Liver (tissue), 9 donors: Measurements from ENCODE around the gene CITED1. TPM values are rescaled to one million over a fixed set of nuclear protein-coding genes. Genes with fewer than 3 reads are reported as not detected.
A peak's percentile ranks its signal among the peaks of the same experiment; 100 is the strongest.

Experiments used
- DNase-seq: peaks from one replicate; pipeline ENCODE4 v3.0.0-alpha.2; 2017; ENCODE audit warnings: low spot score
- H3K27ac ChIP-seq, 2 donors: one replicate each; pipeline ENCODE4 v1.7.0; 2013; ENCODE audit warnings: inconsistent platforms in 2 of 2, low read length in 2 of 2, control low read depth in 1 of 2, low read depth in 1 of 2, mild to moderate bottlenecking in 1 of 2
- H3K27me3 ChIP-seq, 4 donors: one replicate each; pipeline versions ENCODE4 v1.6.1 to v1.7.0; 2013; ENCODE audit warnings: low read length in 3 of 4, inconsistent platforms in 1 of 4, mild to moderate bottlenecking in 1 of 4, moderate library complexity in 1 of 4; ENCODE audit not compliant: control insufficient read depth in 4 of 4, insufficient read depth in 4 of 4
- H3K36me3 ChIP-seq, 4 donors: one replicate each; pipeline versions ENCODE4 v1.6.1 to v1.7.0; 2013; ENCODE audit warnings: low read length in 3 of 4, mild to moderate bottlenecking in 3 of 4, low read depth in 1 of 4, moderate library complexity in 1 of 4; ENCODE audit not compliant: control insufficient read depth in 4 of 4, insufficient read depth in 3 of 4
- H3K4me1 ChIP-seq, 4 donors: one replicate each; pipeline versions ENCODE4 v1.6.1 to v1.7.0; 2013; ENCODE audit warnings: low read length in 3 of 4, mild to moderate bottlenecking in 3 of 4, moderate library complexity in 1 of 4; ENCODE audit not compliant: control insufficient read depth in 4 of 4, insufficient read depth in 4 of 4
- H3K4me3 ChIP-seq, 3 donors: one replicate each; pipeline versions ENCODE4 v1.6.1 to v1.7.0; 2013; ENCODE audit warnings: low read length in 3 of 3, control low read depth in 1 of 3, low read depth in 1 of 3, mild to moderate bottlenecking in 1 of 3
- H3K9ac ChIP-seq, 2 donors: one replicate each; pipeline ENCODE4 v1.7.0; 2013; ENCODE audit warnings: low read length in 2 of 2, mild to moderate bottlenecking in 2 of 2, moderate library complexity in 2 of 2, control low read depth in 1 of 2, low read depth in 1 of 2
- H3K9me3 ChIP-seq, 4 donors: one replicate each; pipeline versions ENCODE4 v1.6.1 to v1.7.0; 2013; ENCODE audit warnings: low read length in 3 of 4; ENCODE audit not compliant: control insufficient read depth in 4 of 4
- ATF3 ChIP-seq: IDR thresholded peaks from 2 replicates; pipeline ENCODE4 v1.6.1; 2016; ENCODE audit warnings: antibody characterized with exemption
- EGR1 ChIP-seq, 2 donors: IDR thresholded peaks; 2 replicates each; pipeline ENCODE4 v1.6.1; 2016 to 2018; ENCODE audit warnings: antibody characterized with exemption in 2 of 2, low read depth in 2 of 2
- GABPA ChIP-seq, 2 donors: IDR thresholded peaks in 1 of 2; conservative IDR thresholded peaks in 1 of 2; 2 replicates each; pipeline ENCODE4 v1.6.1; 2016; ENCODE audit warnings: antibody characterized with exemption in 2 of 2, mild to moderate bottlenecking in 1 of 2, moderate library complexity in 1 of 2
- HNF4A ChIP-seq, 2 donors: conservative IDR thresholded peaks; 2 replicates each; pipeline ENCODE4 v1.6.1; 2016; ENCODE audit warnings: antibody characterized with exemption in 2 of 2, mild to moderate bottlenecking in 2 of 2
- HNF4G ChIP-seq: IDR thresholded peaks from 2 replicates; pipeline ENCODE4 v1.6.1; 2016; ENCODE audit warnings: antibody characterized with exemption
- JUND ChIP-seq, 2 donors: IDR thresholded peaks; 2 replicates each; pipeline ENCODE4 v1.6.1; 2016; ENCODE audit warnings: antibody characterized with exemption in 2 of 2
- MAX ChIP-seq: IDR thresholded peaks from 2 replicates; pipeline ENCODE4 v1.6.1; 2016; ENCODE audit warnings: antibody characterized with exemption
- NR2F2 ChIP-seq: IDR thresholded peaks from 2 replicates; pipeline ENCODE4 v1.6.1; 2016; ENCODE audit warnings: antibody characterized with exemption
- RAD21 ChIP-seq, 2 donors: IDR thresholded peaks; 2 replicates each; pipeline ENCODE4 v1.6.1; 2016; ENCODE audit warnings: antibody characterized with exemption in 2 of 2, mild to moderate bottlenecking in 2 of 2
- RXRA ChIP-seq, 2 donors: IDR thresholded peaks; 2 replicates each; pipeline ENCODE4 v1.6.1; 2017 to 2018; ENCODE audit warnings: antibody characterized with exemption in 2 of 2, mild to moderate bottlenecking in 1 of 2
- ZBTB33 ChIP-seq: IDR thresholded peaks from 2 replicates; pipeline ENCODE4 v1.6.1; 2016; ENCODE audit warnings: antibody characterized with exemption
- WGBS: extraction: QIAGEN DNeasy Blood & Tissue Kit; methylation state at CpG from one replicate; pipeline ENCODE4 v1.1.7; 2013; 5-methylcytosine and 5-hydroxymethylcytosine counted together
- polyA plus RNA-seq, 2 donors: library from polyadenylated mRNA; stranded (reverse) in 1 of 2; unstranded in 1 of 2; fragments of 200-250 nt in 1 of 2; fragments of >200 nt in 1 of 2; fragmentation: Nextera tagmentation in 1 of 2; extraction: Ambion mirVana in 1 of 2; gene quantifications; one replicate each; pipeline versions ENCODE4 v1.2.1 to v1.2.3, GENCODE V29; 2013 to 2015
- total RNA-seq, 2 donors: library from RNA; depleted of rRNA; stranded (reverse); fragments of >200 nt; gene quantifications; one replicate each; pipeline ENCODE4 v1.2.3, GENCODE V29; 2014
- TF ChIP-seq, protein P1 (sequence below): IDR thresholded peaks from 2 replicates; pipeline ENCODE4 v1.6.1; 2016; ENCODE audit warnings: antibody characterized with exemption, mild to moderate bottlenecking
- donor health status: healthy.
- donor health status: healthy.
- donor health status: healthy.
- donor health status: healthy.
- donor health status: healthy.

CITED1 gene
- total and polyA plus RNA-seq, 4 donors: 0.09 TPM; not detected in 3

- Histone ChIP-seq H3K4me1 (peaks cover 4 to 17% (median 12%) of the 10 kb centered on the region in 4 donors), H3K27ac (no peak overlapping the region), H3K36me3 (no peaks in the 10 kb centered on the region), H3K9ac (no peak overlapping the region), H3K9me3 (no peaks in the 10 kb centered on the region), H3K4me3 (no peak overlapping the region), H3K27me3 (peaks cover 0 to 11% (median 0%) of the 10 kb centered on the region in 4 donors)
- WGBS: 86% methylated on average over 14 of the region's 14 CpGs
- TF ChIP-seq HNF4G (no peak), JUND (IDR thresholded peaks at IDR 0.05) (no peak), MAX (no peak), ATF3 (no peak), HNF4A (conservative IDR thresholded peaks at IDR 0.05) (no peak), GABPA (IDR thresholded peaks at IDR 0.05 in 1 of 2, conservative IDR thresholded peaks at IDR 0.05 in 1 of 2) (no peak), ZBTB33 (no peak)
- no peak for DNase-seq
These were observed 6.7 kb upstream of the CITED1 start for GRCh38 chrX:72312311-72312940.

DNA sequence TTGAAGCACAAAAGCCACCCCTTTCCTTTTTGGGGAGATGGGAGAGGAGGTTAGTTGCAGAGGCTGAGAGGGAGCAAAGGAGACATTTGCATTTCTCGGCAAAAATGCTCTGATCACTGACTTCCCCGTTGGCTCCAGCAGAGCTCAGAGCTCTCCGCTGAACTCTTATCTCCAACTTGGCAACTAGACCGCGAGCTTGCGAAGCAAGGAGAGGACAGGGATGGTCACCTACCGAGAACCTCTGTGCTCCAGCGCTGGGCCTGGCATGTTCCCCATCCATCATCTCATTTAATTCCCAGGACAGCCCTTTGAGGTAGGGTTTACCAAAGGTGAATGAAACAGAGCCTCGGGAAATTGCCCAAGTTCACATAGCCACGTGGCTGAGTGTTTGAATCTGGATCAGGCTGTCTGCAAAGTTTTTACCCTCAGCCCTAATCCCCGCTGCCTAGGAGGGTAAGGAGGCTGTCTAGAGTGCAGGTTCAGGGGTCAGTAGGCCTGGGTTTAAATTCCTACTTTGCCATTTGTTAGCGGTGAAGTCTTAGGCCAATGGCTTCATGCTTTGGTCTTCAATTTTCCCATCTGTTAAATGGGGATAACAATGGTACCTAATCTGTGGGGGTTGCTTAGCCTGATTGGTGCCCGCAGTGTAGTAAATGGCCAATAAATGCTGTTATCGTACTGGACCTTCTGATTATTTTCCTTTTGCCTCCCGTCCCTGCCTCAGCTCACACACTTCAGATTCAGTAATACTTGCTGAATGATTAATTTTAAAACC is 3.8 kb upstream of the CITED1 start:
- no peaks in the 10 kb centered on the region for H3K9me3 ChIP-seq
- no peaks in the 10 kb centered on the region for H3K36me3 ChIP-seq
- no peak overlapping the region for H3K9ac ChIP-seq
- no peak overlapping the region for H3K27ac ChIP-seq
- TF ChIP-seq EGR1 (IDR thresholded peaks at IDR 0.05; ENCODE audit: low read depth in 2 of 2) (no peak), RAD21 (IDR thresholded peaks at IDR 0.05) (no peak), HNF4G (no peak), RXRA (IDR thresholded peaks at IDR 0.05) (no peak), NR2F2 (no peak), HNF4A (conservative IDR thresholded peaks at IDR 0.05) (no peak)
- TF ChIP-seq, protein P1, sequence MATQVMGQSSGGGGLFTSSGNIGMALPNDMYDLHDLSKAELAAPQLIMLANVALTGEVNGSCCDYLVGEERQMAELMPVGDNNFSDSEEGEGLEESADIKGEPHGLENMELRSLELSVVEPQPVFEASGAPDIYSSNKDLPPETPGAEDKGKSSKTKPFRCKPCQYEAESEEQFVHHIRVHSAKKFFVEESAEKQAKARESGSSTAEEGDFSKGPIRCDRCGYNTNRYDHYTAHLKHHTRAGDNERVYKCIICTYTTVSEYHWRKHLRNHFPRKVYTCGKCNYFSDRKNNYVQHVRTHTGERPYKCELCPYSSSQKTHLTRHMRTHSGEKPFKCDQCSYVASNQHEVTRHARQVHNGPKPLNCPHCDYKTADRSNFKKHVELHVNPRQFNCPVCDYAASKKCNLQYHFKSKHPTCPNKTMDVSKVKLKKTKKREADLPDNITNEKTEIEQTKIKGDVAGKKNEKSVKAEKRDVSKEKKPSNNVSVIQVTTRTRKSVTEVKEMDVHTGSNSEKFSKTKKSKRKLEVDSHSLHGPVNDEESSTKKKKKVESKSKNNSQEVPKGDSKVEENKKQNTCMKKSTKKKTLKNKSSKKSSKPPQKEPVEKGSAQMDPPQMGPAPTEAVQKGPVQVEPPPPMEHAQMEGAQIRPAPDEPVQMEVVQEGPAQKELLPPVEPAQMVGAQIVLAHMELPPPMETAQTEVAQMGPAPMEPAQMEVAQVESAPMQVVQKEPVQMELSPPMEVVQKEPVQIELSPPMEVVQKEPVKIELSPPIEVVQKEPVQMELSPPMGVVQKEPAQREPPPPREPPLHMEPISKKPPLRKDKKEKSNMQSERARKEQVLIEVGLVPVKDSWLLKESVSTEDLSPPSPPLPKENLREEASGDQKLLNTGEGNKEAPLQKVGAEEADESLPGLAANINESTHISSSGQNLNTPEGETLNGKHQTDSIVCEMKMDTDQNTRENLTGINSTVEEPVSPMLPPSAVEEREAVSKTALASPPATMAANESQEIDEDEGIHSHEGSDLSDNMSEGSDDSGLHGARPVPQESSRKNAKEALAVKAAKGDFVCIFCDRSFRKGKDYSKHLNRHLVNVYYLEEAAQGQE: no peak
- peaks cover 0 to 12% (median 0%) of the 10 kb centered on the region in 4 donors for H3K27me3 ChIP-seq
- WGBS: 20% methylated on average over 15 of the region's 15 CpGs
- DNase-seq: no peak
- H3K4me3 ChIP-seq: peak overlapping the region in 2 of 3 donors; percentile 1 to 43
- H3K4me1 ChIP-seq: peaks cover 6 to 39% (median 23%) of the 10 kb centered on the region in 4 donors
